Measurements from ENCODE around the gene UBE2I.

DNA sequence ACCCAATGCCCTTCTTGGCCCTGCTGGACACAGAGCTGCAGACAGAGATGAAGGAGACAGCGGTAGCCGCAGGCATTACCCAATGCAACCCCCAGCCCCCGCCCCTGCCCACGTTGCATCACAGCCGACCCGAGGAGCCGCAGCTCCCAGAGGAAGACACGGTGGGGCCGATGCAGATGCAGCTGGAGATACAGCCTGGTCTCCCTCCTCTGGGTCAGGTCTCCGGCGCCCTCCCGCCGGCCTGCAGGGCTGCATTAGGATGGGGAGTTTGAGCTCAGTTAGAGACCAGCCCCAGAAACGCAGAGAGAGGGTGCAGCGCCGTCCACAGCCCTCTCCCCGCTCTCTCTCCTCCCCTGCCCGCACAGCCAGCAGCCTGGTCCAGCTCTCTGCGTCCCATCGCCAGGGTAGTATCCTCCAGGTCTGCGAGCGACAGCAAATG is 19.4 kb upstream of the UBE2I start:
- TF ChIP-seq CTCF (IDR thresholded peaks at IDR 0.05) = no peak
- TF ChIP-seq POLR2A (IDR thresholded peaks at IDR 0.05) = no peak
